Thoracic aorta endothelial cell (primary cell): ENCODE results near the gene SPINDOC. TPM values are rescaled to one million over a fixed set of nuclear protein-coding genes. Genes with fewer than 3 reads are reported as not detected.

Experiments used
- small RNA-seq: library from RNA; depleted of rRNA; stranded (forward); fragments of <200 nt; gene quantifications from one replicate; pipeline ENCODE3, GENCODE V24; 2012
- total RNA-seq: library from RNA; depleted of rRNA; stranded (reverse); fragments of >200 nt; gene quantifications from 2 replicates; pipeline ENCODE4 v1.2.3, GENCODE V29; 2012

SPINDOC gene
- 27.4 and 32.6 TPM in 2 replicates for total RNA-seq

GRCh38 chr11:63813035-63813562 lies at the start of gene SPINDOC:
SPINDOC (plus strand) TSS chr11:63813456; CDS start chr11:63813687, 231 bp downstream.

GRCh38 chr11:63768237-63769041 lies 44.8 kb upstream of the SPINDOC start, which contains the start of gene ZFTA:
ZFTA (minus strand) TSS chr11:63768775; CDS start chr11:63768622, 153 bp downstream.

GRCh38 chr11:63838678-63839507 lies 25.6 kb downstream of the SPINDOC start, which contains the start of gene MARK2:
MARK2 (plus strand) TSS chr11:63839110; CDS start chr11:63839507, 397 bp downstream.

Small RNAs within 50 kb of the gene (small RNA-seq; reads per million reads assigned to genes)
- gene AP006289.1 (not detected), gene RN7SL596P (not detected)

Other genes starting within 250 kb of the SPINDOC start
- gene PLAAT3, start 199.0 kb upstream of the SPINDOC start, total RNA-seq = 20.5 and 29.4 TPM in 2 replicates
- gene ATL3, start 142.1 kb upstream of the SPINDOC start, total RNA-seq = 131 and 149 TPM in 2 replicates
- 114 and 125 TPM in 2 replicates for gene RTN3, start 132.0 kb upstream of the SPINDOC start, total RNA-seq
- gene ZFTA, start 44.7 kb upstream of the SPINDOC start, total RNA-seq = 18.9 and 23.3 TPM in 2 replicates
- gene MARK2, start 25.7 kb downstream of the SPINDOC start, total RNA-seq = 26.1 and 29.2 TPM in 2 replicates
- gene RCOR2, start 103.7 kb downstream of the SPINDOC start, total RNA-seq = 0.36 and 0.40 TPM in 2 replicates
- gene NAA40, start 125.5 kb downstream of the SPINDOC start, total RNA-seq = 19.8 and 23.0 TPM in 2 replicates
- gene COX8A, start 161.2 kb downstream of the SPINDOC start, total RNA-seq = 188 and 250 TPM in 2 replicates
- gene OTUB1, start 173.0 kb downstream of the SPINDOC start, total RNA-seq = 41.8 and 53.3 TPM in 2 replicates
- gene FLRT1, start 222.5 kb downstream of the SPINDOC start, total RNA-seq = not detected in 2 replicates